ENCODE results near the gene LRRC15.

DNA sequence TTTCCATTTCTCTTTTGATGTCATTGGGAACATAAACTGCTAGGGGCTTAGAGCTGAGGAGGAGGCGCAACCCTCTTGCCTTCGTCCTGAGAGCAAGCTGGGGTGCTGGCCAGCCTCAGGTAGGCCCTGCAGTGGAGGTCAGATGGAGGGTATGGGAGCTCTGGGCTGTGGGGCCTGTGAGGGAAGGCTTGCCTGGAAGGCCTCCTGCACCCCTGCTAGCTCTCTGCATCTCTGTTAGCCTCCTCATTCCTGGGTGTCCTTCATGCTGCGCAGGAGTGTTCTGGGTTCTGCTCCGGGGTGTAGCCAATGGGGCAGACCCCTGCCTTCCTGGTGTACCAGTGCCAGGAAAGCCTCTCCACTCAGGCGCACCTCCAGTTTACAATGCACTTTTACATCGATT lies 17.7 kb upstream of the LRRC15 start:
- no peak for TF ChIP-seq POLR2A (IDR thresholded peaks at IDR 0.05; ENCODE audit: extremely low read depth, insufficient read length)
- TF ChIP-seq, protein P1, sequence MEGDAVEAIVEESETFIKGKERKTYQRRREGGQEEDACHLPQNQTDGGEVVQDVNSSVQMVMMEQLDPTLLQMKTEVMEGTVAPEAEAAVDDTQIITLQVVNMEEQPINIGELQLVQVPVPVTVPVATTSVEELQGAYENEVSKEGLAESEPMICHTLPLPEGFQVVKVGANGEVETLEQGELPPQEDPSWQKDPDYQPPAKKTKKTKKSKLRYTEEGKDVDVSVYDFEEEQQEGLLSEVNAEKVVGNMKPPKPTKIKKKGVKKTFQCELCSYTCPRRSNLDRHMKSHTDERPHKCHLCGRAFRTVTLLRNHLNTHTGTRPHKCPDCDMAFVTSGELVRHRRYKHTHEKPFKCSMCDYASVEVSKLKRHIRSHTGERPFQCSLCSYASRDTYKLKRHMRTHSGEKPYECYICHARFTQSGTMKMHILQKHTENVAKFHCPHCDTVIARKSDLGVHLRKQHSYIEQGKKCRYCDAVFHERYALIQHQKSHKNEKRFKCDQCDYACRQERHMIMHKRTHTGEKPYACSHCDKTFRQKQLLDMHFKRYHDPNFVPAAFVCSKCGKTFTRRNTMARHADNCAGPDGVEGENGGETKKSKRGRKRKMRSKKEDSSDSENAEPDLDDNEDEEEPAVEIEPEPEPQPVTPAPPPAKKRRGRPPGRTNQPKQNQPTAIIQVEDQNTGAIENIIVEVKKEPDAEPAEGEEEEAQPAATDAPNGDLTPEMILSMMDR (IDR thresholded peaks at IDR 0.05; ENCODE audit: low read depth, low read length): no peak
- TF ChIP-seq, protein P2, sequence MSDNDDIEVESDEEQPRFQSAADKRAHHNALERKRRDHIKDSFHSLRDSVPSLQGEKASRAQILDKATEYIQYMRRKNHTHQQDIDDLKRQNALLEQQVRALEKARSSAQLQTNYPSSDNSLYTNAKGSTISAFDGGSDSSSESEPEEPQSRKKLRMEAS (IDR thresholded peaks at IDR 0.05; ENCODE audit: low read depth, low read length): no peak

Data from NB4 (cell line).